C4-2B (cell line): ENCODE measurements around the gene NPAT.

Source experiments
- CTCF ChIP-seq: fragments of 450-650 bp; conservative IDR thresholded peaks from 2 replicates; pipeline ENCODE4 v1.5.1; 2017; ENCODE audit warnings: mild to moderate bottlenecking
- ZFX ChIP-seq: fragments of 450-650 bp; IDR thresholded peaks from 2 replicates; pipeline ENCODE4 v1.6.1; 2017

GRCh38 chr11:108204929-108205499 lies 17.4 kb downstream of the NPAT start:
- TF ChIP-seq ZFX (no peak), CTCF (no peak)
